Measurements from ENCODE around the gene PSMB8. TPM values are rescaled to one million over a fixed set of nuclear protein-coding genes. Genes with fewer than 3 reads are reported as not detected.

PSMB8 gene
- total and polyA plus RNA-seq, 2 of the 4 experiments (the other 2 are of a cell fraction), result 31.6 to 33.3 TPM

GRCh38 chr6:32838114-32838958 lies 5.5 kb downstream of the PSMB8 start, which contains the start of gene TAP2:
Gene TAP2, minus strand, starts transcription at chr6:32838739. Its CDS starts 506 bp downstream, at chr6:32838233.
- no TSS peak for BruUV-seq (replicated peaks)
- peaks cover 4% of the 10 kb centered on the region; the same call in 1 of the 2 replicates for H3K9me1 ChIP-seq (ENCODE audit: insufficient read depth, low read length)
- TF ChIP-seq SMC3 (IDR thresholded peaks at IDR 0.05; ENCODE audit: low read depth, low read length) (peak; percentile 91), CHD1 (IDR thresholded peaks at IDR 0.05; ENCODE audit: low read depth, low read length) (no peak), CEBPB (IDR thresholded peaks at IDR 0.05; ENCODE audit: low read depth, low read length) (peak; percentile 36), BHLHE40 (IDR thresholded peaks at IDR 0.05; ENCODE audit: low read depth, low read length) (no peak), RCOR1 (IDR thresholded peaks at IDR 0.05; ENCODE audit: insufficient replicate concordance, low read length) (no peak), NFE2L2 (IDR thresholded peaks at IDR 0.05; ENCODE audit: low read depth, low read length) (no peak), FOS (IDR thresholded peaks at IDR 0.05; ENCODE audit: low read depth, low read length) (no peak), MAZ (IDR thresholded peaks at IDR 0.05; ENCODE audit: borderline replicate concordance, low read depth, low read length) (peak; percentile 59; the same call in 1 of the 2 replicates), USF2 (IDR thresholded peaks at IDR 0.05; ENCODE audit: low read depth, low read length) (no peak), MAFK (IDR thresholded peaks at IDR 0.05; ENCODE audit: low read depth, low read length) (no peak), MXI1 (IDR thresholded peaks at IDR 0.05; ENCODE audit: borderline replicate concordance, low read depth, low read length) (peak; percentile 54; the same call in 1 of the 2 replicates), RAD21 (IDR thresholded peaks at IDR 0.05; ENCODE audit: low read length) (peak; percentile 91), POLR2A (IDR thresholded peaks at IDR 0.05; ENCODE audit: low read depth, low read length) (peak; percentile 58; the same call in 1 of the 2 replicates), RFX5 (IDR thresholded peaks at IDR 0.05; ENCODE audit: low read depth, low read length) (peak; percentile 82)
- TF ChIP-seq, protein P1, sequence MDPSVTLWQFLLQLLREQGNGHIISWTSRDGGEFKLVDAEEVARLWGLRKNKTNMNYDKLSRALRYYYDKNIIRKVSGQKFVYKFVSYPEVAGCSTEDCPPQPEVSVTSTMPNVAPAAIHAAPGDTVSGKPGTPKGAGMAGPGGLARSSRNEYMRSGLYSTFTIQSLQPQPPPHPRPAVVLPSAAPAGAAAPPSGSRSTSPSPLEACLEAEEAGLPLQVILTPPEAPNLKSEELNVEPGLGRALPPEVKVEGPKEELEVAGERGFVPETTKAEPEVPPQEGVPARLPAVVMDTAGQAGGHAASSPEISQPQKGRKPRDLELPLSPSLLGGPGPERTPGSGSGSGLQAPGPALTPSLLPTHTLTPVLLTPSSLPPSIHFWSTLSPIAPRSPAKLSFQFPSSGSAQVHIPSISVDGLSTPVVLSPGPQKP (IDR thresholded peaks at IDR 0.05; ENCODE audit: borderline replicate concordance, low read depth, low read length), result no peak

More at GRCh38 chr6:32838114-32838958, 5.5 kb downstream of the PSMB8 start, which contains the start of gene TAP2:
- ATAC-seq (ENCODE audit: low read depth), result peak; percentile 96
- no peaks in the 10 kb centered on the region for H3K9me3 ChIP-seq (ENCODE audit: control insufficient read depth, insufficient read depth, low read length)
- H3K9ac ChIP-seq (ENCODE audit: low read depth, low read length), result peak within 1 kb of the TSS; percentile 83
- H2BK5ac ChIP-seq (ENCODE audit: low read depth, low read length, poor library complexity, severe bottlenecking), result peak within 1 kb of the TSS; percentile 89
- H2BK15ac ChIP-seq (ENCODE audit: low read depth, low read length), result no peak within 1 kb of the TSS
- H4K8ac ChIP-seq (ENCODE audit: low read depth in 2 of 2, low read length in 2 of 2), result peak within 1 kb of the TSS; percentile 33 to 77; a peak in 2 of 4 replicates
- intact Hi-C loops (cut with micrococcal nuclease), result loop anchor here (1.0 kb wide), 3 partner anchors 16 to 115 kb away; partner anchors contain the start of genes HLA-DMA and PSMB9
- peak within 1 kb of the TSS; percentile 89 for H3K27ac ChIP-seq (ENCODE audit: insufficient read depth, low read length)
- H4K5ac ChIP-seq (ENCODE audit: low read depth, low read length), result no peak within 1 kb of the TSS
- H3K4me3 ChIP-seq (ENCODE audit: insufficient read depth, low read depth, low read length), result peak within 1 kb of the TSS; percentile 89
- no peak within 1 kb of the TSS; the same call in 1 of the 2 replicates for H4K91ac ChIP-seq (ENCODE audit: insufficient read depth, low read depth, low read length)
- peak within 1 kb of the TSS; percentile 78 for H3K4me2 ChIP-seq (ENCODE audit: low read depth, low read length)
- peak within 1 kb of the TSS; percentile 72 for H3K14ac ChIP-seq (replicated peaks; ENCODE audit: low read depth, low read length)
- dilution Hi-C loops (cut with HindIII; ENCODE audit: low sequenced_read_pairs, unreplicated experiment), result no loop called here
- H3K56ac ChIP-seq (ENCODE audit: extremely low read depth, insufficient read depth, low read length), result no peak within 1 kb of the TSS
- H2BK20ac ChIP-seq (ENCODE audit: low read depth, low read length), result no peak within 1 kb of the TSS
- no peaks in the 10 kb centered on the region for H4K20me1 ChIP-seq (ENCODE audit: insufficient read depth, low read length)
- peak; percentile 89 for DNase-seq
- H2AFZ ChIP-seq (replicated peaks; ENCODE audit: low read length, poor library complexity), result peak within 1 kb of the TSS; percentile 98
- H3K18ac ChIP-seq (ENCODE audit: low read depth, low read length), result peak within 1 kb of the TSS; percentile 38; the same call in 1 of the 2 replicates
- H3K79me1 ChIP-seq (ENCODE audit: low read depth in 1 of 2, low read length in 2 of 2), result peaks cover 2 to 20% of the 10 kb centered on the region in 2 experiments; a peak in 2 of 4 replicates
- peaks cover 12% of the 10 kb centered on the region for H3K36me3 ChIP-seq (ENCODE audit: control insufficient read depth, insufficient read depth, low read length)
- 0% methylated on average over 17 of the region's 57 CpGs; no CpG with 5 or more reads in 1 of the 2 experiments for WGBS, 2 experiments (ENCODE audit: extremely low coverage in 2 of 2, insufficient read length in 1 of 2)
- H3K27me3 ChIP-seq (ENCODE audit: control insufficient read depth, insufficient read depth, low read length), result no peaks in the 10 kb centered on the region
- ChIA-PET CTCF (interaction anchor here (0.6 to 2.7 kb wide), 19 partner anchors 10 to 134 kb away, joined by 3 to 44 read pairs (median 6); partner anchors contain the start of genes PSMB9 and TAP1), POLR2A (ENCODE audit: unreplicated experiment) (interaction anchor here (0.6 to 1.2 kb wide), 7 partner anchors 16 to 745 kb away, joined by 5 to 13 read pairs (median 6); partner anchors contain the start of genes PSMB9 and TAP1)
- peak within 1 kb of the TSS; percentile 73; the same call in 1 of the 2 replicates for H2BK120ac ChIP-seq (ENCODE audit: low read depth, low read length)
- H3K4me1 ChIP-seq (ENCODE audit: control insufficient read depth, insufficient read depth, low read length), result peaks cover 7% of the 10 kb centered on the region
- peak within 1 kb of the TSS; percentile 85 for H3K4ac ChIP-seq (ENCODE audit: low read depth, low read length)
- H2AK5ac ChIP-seq (ENCODE audit: low read depth, low read length), result peak within 1 kb of the TSS; percentile 36; the same call in 1 of the 2 replicates
- peak within 1 kb of the TSS; percentile 72; the same call in 1 of the 2 replicates for H3K23ac ChIP-seq (ENCODE audit: low read depth, low read length)
- peak within 1 kb of the TSS; percentile 90 for H2AK9ac ChIP-seq (replicated peaks; ENCODE audit: low read depth, low read length, poor library complexity)
- in situ Hi-C loops (cut with MboI; ENCODE audit: low sequenced_read_pairs), result no loop called here

All from IMR-90 (cell line).